GM18867 (cell line): Measurements from ENCODE around the gene MRE11.
"Not testable (repeated sequence)": the region's sequence is repeated elsewhere in the genome, so short reads cannot be mapped to it uniquely, and the experiment has no call there.

Experiments used
- ATAC-seq: cut with Tn5 transposase; IDR thresholded peaks from one replicate; pipeline ENCODE4 v1.9.1; 2021; ENCODE audit warnings: mild to moderate bottlenecking, moderate library complexity; ENCODE audit not compliant: unreplicated experiment

The MRE11 gene

DNA sequence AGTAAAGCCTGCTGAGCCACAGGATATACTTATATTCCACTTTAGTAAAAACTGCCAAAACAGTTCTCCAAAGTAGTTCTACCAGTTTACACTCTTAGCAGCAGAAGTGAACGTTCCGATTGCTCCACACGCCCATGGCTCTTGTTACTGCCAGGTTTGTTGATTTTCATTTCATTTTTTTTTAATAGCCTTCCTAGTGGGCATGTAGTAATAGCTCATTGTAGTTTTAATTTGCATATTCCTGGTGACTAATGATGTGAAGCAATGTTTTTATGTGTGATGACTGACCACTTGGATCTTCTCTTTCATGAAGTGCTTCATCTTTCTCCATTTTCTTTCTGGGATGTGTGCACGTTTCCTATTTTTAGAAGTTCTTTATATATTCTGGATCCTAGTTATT, 13.8 kb upstream of the MRE11 start:
- ATAC-seq, result no peak

DNA sequence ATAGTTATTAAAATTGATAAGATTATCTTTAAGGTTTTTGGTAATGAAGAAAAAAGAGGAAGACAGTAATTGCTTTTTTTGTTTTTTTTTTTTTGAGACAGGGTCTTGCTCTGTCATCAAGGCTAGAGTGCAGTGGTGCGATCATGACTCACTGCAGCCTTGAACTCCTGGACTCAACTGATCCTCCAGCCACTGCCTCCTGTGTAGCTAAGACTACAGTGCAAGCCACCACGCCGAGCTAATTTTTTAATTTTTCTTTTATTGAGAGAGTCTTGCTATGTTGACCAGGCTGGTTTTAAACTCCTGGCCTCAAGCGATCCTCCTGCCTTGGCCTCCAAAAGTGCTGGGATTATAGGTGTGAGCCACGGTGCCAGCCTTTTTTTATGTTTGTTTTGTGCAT, 12.9 kb upstream of the MRE11 start:
- ATAC-seq, result not testable (repeated sequence)

DNA sequence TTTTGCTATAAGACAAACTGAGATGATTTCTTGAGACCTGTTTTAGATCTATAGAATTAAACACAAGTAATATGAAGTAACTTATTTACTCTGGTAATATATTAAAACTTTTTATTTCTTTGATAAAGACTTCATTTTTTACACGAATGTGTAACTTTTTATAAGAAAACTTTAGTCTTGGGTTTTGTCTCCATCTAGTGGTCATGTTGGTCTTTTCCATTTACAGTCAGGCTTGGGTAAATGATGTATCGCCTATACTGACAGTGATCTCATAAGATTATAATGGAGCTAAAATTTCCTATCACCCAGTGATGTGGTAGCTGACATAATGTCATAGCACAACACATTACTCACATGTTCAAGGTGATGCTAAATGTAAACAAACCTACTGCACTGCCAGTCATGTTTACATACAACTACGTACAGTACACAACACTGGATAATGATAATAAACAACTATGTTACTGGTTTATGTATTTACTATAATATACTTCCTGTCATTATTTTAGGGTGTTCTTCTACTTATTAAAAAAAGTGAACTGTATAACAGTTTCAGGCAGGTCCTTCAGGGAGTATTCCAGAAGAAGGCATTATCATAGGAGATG, 11.1 kb upstream of the MRE11 start:
- ATAC-seq, result peak; percentile 58

DNA sequence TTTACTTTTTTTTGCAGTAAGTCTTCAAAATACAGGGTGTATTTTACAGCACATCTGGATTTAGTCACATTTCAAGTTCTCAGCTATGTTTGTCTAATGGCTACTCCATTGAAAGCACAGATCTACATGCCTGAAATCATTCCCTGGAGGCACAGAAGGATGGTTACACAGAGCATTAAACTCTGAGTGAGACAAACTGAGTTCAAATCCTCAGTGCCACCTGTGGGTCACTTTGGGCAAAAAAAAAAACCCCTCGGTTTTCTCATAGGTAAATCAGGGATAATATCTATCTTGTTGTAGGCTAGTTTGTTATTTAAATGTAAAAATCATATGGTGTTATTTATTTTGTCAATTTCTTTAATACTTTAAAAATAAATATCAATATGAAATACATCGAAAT, 7.9 kb upstream of the MRE11 start:
- no peak for ATAC-seq

DNA sequence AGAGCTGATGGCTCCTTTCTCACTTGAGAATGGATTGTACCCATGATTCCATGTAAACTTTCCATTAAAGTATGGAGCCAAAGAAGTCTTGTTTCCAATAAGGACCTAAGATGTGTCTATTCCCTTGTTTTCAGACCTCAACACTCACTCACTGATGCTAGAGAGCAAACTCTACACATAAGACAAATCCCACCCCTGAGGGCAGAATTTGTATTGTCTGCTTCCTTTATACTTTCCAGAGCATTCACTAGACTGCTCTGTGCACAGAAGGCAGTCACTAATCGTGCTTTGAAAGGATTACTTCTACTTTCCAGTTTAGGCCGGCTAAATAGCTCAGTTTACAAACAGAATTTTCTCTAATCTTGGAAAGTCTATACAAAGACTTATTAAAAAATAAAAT, 6.5 kb upstream of the MRE11 start:
- no peak for ATAC-seq

DNA sequence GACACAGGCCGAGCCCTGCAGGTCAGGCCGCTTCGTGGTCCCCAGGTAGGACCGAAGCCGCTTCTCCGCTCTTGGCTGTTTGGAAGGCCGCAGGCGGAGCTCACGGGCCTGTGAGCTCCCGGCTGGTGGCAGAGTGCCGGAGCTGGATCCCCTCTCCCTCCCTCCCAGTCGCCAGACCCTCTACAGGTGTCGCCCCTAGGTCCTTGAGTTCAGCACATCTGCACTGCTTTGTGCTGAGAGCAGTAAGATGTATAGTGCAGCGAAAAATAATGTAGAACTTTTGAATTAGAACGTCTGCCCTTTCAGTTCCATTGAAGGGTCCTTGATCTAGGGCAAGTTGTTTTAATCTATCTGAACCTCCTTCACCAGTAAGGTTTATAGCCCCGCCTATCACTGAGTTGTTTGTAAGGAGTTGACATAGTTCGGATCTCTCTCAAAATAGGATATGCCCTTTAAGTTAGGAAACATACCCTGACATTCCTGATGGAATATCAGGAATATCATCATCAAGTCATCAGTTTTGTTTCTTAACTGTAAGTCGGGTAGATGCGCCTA, 559 bp upstream of the MRE11 start:
- ATAC-seq, result peak; percentile 67

DNA sequence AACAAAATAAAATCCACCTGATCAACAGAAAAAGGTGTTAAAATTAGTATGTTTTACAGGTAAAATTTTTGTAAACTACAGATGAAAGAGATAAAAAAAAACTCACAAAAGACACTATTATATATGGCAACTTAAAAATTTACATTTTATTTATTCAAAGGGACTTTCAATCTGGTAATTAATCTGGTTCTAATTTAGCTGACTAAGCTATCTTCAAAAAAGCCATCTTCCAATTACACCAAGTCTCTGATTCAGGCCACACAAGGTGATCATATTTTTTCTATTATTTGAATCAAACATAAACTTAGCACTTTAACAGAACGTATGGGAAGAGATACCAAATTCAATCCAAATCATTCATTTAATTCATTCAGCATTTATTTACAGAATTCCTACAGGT, 7.6 kb downstream of the MRE11 start:
- no peak for ATAC-seq

DNA sequence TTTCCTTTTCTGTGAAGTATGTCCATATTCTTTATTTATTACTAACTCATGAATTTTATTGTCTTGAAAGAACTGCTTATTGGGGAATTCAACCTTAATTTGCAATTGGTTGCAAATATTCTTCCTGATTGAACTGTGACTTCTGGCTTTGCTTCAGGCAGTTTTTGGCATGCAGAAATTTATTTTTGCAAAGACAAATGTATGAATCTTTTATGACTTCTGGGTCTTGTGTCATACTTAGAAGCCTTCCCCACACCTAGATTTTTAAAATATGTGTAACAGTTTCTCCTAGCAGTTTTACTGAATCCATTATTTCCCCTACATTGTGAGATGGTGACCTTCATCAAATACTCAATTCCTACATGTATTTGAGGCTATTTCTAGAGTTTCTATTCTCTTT, 12.3 kb downstream of the MRE11 start:
- no peak for ATAC-seq

DNA sequence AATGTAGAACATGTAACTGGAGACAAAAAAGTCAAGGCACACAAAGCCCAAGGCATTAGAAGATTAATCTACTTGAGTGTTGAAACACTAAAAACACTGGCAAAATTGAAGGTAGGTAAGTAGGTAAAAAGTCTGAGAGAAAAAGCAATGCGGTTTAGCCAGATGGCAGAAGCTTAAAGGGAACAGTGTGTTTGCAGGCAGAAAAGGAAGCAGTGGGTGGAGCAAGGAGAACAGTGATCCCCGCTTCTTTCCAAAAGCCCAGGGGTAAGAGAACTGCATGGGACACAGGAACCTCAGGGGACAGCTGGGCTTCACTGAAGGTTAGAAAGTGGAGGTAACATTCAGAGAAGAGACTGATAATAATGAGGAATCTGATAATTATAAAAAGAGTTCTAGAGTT, 16.0 kb downstream of the MRE11 start:
- no peak for ATAC-seq

DNA sequence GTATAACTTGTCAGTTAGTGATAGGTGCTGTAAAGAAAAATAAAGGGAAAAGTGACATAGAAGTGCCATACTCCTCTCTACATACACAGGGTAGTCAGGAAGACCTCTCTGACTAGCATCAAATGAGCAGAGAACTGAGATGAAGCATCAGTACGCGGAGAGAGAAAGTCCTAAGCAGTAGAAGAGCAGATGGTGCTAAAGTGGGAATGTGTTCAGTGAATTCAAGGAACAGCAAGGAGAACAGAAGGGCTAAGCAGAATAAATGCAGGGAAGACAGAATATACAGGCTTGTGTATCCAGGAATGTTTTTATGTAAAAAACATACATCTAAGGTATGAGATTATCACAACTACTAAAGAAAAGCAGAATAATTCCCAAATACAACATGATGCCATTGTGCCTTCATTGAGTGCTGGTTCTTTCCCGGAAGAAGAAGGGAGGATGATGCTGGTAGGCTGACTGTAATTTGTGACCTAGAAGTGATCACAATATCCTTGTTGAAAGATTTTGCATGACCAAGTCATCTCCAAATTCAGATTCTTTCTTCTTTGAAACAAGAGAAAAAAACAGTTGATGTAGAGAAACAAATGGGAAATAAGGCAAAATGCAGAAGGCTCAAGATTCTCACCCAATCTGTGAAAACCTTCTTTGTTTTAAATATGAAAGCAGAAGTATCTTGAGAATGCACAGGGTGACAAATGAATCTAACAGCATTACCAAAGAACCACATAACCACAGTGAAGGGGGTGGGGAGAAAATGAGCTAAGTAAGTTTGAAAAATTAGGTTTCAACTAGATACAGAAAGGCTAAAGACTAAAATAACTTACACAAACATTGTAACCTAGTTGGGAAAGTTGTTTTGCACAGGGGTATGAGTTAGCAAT, 20.5 kb downstream of the MRE11 start:
- peak; percentile 86 for ATAC-seq

DNA sequence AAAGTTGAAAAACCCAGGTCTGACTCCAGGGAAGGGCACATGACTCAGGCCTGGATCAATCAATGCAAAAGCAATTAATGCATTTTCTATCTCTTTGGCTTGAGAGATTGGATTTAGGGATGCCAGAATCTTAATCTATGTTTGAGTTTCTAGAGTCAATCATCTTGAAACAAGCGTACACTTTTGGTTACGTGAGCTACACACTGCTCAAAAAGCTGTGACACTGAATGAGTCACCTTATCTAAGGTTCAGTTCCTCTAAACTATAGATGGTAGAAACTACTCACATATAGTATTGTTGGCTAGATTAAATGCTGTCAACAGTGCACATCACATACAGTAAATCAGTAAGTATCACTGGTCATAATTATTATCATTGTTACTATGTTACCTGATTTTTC, 24.2 kb downstream of the MRE11 start:
- peak; percentile 88 for ATAC-seq

DNA sequence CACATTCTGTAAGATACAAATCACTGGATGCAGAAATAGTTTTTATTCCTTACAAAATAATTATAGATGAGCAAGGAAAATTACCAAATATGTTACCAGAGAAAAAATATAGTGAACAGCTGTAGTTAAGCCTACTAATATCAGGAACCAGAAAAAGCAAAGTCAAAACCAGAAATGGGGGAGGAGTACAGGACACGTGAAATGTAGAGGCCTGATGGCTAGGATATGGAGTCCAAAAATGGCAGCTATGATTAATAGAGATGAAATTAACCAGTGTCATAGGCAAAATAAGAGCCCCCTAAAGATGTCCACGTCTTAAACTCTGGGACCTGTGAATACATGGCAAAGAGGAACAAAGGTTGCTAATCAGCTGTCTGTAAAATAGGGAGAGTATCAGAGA, 34.1 kb downstream of the MRE11 start:
- ATAC-seq, result no peak

DNA sequence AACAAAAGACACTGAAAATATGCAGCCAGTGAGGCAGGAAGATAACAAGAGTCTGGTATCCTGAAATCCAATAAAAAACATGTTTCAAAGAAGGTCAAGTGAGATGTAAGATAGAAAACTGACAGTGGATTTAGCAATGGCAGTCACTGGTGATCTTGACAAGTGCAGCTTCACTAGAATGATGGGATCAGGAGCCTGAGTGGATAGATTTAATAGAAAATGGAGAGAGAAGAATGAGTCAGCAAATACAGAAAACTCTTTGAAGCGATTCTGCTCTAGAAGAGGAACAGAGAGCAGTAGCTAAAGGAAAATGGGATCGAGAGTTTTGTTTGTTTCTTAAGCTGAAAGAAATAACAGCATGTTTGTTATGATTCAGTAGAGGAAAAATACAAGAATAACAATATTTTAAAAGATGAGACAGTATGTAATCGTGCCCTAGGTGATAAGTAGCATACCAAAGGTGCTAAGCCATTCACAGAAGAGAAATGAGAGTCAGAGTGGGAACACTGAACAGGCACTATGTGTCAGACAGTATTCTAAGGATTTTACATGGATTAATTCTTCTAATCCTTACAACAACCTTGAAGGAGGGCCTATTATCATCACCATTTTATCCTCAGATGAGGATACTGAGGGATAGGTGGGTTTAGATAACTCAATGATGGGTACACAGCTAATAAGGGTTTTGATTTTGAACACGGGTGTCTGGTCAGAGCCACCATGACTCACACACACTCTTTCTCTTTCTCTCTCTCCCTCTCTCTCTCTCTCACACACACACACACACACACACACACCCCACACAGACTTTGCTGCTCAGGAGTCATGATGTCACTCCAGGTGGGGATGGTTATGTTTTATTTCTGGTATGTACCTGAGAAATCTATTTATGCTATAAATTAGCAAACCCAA, 36.3 kb downstream of the MRE11 start:
- peak; percentile 60 for ATAC-seq

DNA sequence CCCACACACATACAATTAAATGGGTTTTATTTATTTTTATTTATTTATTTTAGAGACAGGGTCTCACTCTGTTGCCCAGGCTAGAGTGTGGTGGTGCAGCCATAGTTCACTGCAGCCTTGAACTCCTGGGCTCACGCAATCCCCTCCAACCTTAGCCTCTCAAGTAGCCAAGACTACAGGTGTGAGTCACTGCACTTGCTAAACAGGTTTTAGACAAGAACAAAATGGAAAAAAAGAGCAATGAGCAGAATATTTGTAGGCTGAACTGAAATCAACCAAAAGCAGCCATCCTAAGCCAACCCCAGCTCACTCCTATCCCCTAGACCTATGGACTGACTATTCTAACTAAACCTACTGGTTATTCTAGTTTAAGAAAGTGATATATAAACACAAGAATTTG, 37.8 kb downstream of the MRE11 start:
- no peak for ATAC-seq

DNA sequence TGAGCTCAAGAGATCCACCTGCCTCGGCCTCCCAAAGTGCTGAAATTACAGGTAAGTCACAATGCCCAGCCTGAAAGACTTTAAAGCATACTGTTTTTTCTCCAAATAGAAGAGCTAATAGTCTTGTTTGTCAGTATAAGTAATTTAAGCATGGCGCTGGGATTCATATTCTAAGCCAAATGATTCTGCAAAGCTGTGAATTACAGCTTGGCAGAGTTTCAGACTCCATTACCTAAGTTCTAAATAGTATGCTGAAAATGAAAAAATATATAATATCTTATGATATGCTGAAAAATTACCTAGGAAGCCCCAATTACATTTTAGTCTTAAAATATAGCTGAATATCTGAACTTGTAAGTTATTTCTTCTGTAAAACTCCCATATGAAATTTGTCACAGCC, 39.3 kb downstream of the MRE11 start:
- ATAC-seq, result no peak

DNA sequence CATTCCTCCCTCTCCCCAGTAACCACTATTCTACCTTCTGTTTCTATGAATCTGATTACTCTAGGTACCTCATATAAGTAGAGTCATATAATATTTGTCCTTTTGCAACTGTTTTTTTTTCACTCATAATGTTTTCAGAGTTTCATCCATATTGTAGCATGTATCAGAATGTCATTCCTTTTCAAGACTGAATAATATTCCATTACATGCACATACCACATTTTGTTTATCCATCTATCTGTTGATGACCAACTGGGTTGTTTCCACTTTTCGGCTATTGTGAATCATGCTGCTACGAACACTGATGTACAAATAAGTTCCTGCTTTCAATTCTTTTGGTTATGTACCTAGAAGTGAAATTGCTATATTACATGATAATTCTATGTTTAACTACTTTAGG, 40.7 kb downstream of the MRE11 start:
- ATAC-seq, result no peak

DNA sequence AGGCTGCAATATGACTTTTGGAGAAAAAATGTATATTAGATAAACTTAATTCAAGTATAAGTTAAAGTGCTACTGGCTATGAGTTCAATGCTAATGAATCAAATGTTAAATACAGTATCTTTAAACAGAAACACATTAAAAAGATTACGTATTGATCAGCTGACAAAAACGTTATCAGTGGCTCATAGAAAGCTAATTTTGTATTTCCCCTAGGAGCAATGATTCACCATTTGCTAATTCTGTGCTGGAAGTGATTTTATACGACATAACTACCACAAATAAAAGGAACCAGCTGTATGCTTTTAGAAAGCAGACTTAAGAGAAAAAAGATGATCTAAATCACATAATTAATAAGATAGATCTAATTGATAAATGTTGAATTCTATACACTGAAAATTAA, 43.6 kb downstream of the MRE11 start:
- ATAC-seq, result no peak

DNA sequence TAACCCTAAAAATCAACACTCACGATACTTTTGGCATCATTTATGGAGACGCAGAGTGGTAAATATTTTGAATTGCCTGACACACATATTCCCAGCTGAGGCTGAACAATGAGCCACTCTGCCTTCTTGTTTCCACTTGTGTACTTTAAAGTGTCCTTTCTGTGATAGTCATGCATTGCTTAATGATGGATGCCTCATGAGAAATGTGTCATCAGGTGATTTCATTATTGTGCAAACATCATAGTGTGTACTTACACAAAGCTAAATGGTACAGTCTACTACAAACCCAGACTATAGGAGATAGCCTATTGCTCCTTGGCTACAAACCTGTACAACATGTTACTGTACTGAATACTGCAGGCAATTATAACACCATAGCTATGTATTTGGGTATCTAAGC, 44.2 kb downstream of the MRE11 start:
- ATAC-seq, result no peak

DNA sequence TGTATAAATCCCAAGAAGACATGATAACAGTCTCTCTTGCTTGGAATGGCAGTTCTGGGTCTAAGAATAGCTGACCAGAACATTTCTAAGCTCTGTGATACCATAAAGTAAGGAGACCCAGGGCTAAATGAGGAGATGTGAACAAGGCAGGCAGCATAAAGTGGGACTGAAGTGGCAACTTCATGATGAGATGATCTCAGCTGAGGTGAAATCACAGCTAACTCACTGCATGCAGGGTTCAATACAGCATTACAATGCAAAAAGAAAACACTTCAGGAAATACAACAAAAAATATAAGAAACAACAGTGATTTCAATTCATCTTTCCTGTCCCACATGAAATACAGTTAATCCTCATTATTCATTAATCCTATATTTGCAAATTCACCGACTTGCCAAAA, 44.6 kb downstream of the MRE11 start:
- no peak for ATAC-seq

DNA sequence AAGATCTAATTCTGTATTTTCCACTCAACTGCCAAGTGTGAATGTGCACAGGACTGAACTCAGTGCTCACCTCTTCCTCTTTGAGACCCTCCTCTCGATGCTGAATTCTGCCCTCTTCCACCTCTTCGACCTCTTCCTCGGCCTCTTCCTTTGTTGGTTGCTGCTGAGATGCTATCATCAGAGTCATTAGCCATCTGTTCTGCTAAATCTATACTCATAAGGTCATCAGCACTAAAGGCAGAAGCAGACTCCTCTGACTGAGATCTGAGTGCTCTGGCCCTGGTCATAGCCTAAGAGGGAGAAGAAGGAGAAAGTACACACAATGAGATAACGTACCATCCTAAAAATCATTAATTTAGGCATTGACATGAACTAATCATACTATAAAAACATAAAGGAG, 46.5 kb downstream of the MRE11 start:
- no peak for ATAC-seq

DNA sequence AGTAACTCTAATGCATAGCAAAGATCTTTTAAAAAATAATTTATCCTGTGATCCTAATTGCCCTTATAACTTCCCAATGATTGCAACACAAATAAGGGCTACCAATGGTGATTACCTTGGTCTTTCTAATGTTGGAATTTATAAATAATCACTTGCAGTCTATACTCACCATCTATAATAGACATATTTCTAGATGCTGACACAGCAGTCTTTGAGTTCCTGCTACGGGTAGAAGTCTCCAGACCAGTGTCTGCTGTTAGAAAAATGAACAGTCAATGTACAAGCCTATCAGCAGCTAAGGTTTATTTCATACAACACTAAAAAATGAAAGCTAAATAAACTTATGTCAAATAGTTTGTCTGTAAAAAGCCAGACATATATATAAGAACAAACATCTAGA, 48.0 kb downstream of the MRE11 start:
- ATAC-seq, result no peak
